Colonic mucosa (tissue), 4 donors: Measurements from ENCODE around the gene MRPL53. TPM values are rescaled to one million over a fixed set of nuclear protein-coding genes. Genes with fewer than 3 reads are reported as not detected.
A peak's percentile ranks its signal among the peaks of the same experiment; 100 is the strongest.
"Not testable (repeated sequence)": the region's sequence is repeated elsewhere in the genome, so short reads cannot be mapped to it uniquely, and the experiment has no call there.

ENCODE experiments used
- DNase-seq: peaks from one replicate; pipeline ENCODE4 v3.0.0-alpha.2; 2020
- H3K27ac ChIP-seq: fragments of 200-600 bp; one replicate; pipeline ENCODE4 v1.8.0; 2021
- H3K27me3 ChIP-seq: fragments of 200-600 bp; one replicate; pipeline ENCODE4 v1.8.0; 2021
- H3K36me3 ChIP-seq: fragments of 200-600 bp; one replicate; pipeline ENCODE4 v1.8.0; 2021
- H3K4me1 ChIP-seq: fragments of 200-600 bp; one replicate; pipeline ENCODE4 v1.8.0; 2021; ENCODE audit warnings: mild to moderate bottlenecking
- H3K4me3 ChIP-seq: fragments of 200-600 bp; one replicate; pipeline ENCODE4 v1.8.0; 2021
- H3K9ac ChIP-seq, 2 donors: one replicate each; pipeline ENCODE4 v1.7.0; 2013; ENCODE audit warnings: control low read depth in 2 of 2, low read depth in 2 of 2, low read length in 2 of 2
- H3K9me3 ChIP-seq: fragments of 200-600 bp; one replicate; pipeline ENCODE4 v1.8.0; 2021
- intact Hi-C: fragments of 100-400 bp; cut with DNase I; formaldehyde crosslinking; loops from one replicate; pipeline ENCODE4 v1.14.1; 2022
- total RNA-seq, 2 donors: library from RNA; stranded (reverse); fragmentation: NEBNext Ultra II Directional in 1 of 2; extraction: Animal tissue kit (Norgen Biotek cat#: 25700) in 1 of 2; gene quantifications; one replicate each; pipeline ENCODE4 v1.2.1, GENCODE V29; 2021
- TF ChIP-seq, protein P1 (sequence below): fragments of 200-600 bp; IDR thresholded peaks from one replicate; pipeline ENCODE4 v1.8.0; 2022; ENCODE audit warnings: antibody characterized with exemption, mild to moderate bottlenecking
- donor health status: healthy.
- donor health status: DM: no; HTN: no; CAD: no.
- donor health status: DM: no; HTN: no; CAD: no.

Gene MRPL53
- total RNA-seq, 2 donors from 2014 or later, result 64.6 to 90.3 TPM

DNA sequence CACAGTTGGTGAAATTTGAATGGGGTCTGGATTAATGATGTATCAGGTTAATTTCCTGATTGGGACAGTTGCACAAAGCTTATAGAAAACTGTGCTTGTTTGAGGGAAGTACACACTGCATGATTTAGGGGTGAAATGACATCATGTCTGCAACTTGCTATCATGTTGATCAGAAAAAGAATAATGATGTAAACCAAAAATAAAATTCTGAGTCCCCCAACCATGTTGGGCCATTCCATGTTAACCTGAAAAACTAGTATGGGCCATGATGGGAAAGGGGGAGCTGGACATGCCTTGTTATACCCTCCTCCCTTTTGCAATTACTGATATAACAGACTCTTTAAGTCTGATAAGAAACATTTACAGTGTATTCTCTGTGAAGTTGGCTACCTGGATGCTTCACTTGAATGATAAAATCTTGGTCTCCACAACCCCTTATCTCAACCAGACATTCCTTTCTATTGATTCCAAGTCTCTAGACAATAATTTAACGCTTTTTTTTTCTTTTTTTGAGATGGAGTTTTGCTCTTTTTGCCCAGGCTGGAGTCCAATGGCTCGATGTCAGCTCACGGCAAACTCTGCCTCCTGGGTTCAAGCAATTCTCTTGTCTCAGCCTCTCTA lies 21.8 kb downstream of the MRPL53 start:
- intact Hi-C loops, result no loop called here
- Histone ChIP-seq H3K36me3 (no peaks in the 10 kb centered on the region), H3K4me1 (peaks cover 8% of the 10 kb centered on the region), H3K27ac (no peak overlapping the region), H3K27me3 (no peaks in the 10 kb centered on the region), H3K9ac (no peak overlapping the region), H3K9me3 (no peaks in the 10 kb centered on the region), H3K4me3 (no peak overlapping the region)
- TF ChIP-seq, protein P1, sequence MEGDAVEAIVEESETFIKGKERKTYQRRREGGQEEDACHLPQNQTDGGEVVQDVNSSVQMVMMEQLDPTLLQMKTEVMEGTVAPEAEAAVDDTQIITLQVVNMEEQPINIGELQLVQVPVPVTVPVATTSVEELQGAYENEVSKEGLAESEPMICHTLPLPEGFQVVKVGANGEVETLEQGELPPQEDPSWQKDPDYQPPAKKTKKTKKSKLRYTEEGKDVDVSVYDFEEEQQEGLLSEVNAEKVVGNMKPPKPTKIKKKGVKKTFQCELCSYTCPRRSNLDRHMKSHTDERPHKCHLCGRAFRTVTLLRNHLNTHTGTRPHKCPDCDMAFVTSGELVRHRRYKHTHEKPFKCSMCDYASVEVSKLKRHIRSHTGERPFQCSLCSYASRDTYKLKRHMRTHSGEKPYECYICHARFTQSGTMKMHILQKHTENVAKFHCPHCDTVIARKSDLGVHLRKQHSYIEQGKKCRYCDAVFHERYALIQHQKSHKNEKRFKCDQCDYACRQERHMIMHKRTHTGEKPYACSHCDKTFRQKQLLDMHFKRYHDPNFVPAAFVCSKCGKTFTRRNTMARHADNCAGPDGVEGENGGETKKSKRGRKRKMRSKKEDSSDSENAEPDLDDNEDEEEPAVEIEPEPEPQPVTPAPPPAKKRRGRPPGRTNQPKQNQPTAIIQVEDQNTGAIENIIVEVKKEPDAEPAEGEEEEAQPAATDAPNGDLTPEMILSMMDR, result no peak
- no peak for DNase-seq

- Histone ChIP-seq H3K36me3 (no peaks in the 10 kb centered on the region), H3K9ac (no peak overlapping the region), H3K4me3 (no peak overlapping the region), H3K9me3 (no peaks in the 10 kb centered on the region), H3K27me3 (no peaks in the 10 kb centered on the region), H3K27ac (no peak overlapping the region), H3K4me1 (no peaks in the 10 kb centered on the region)
- TF ChIP-seq, protein P1, result no peak
- no peak for DNase-seq
- intact Hi-C loops, result no loop called here
Measured at GRCh38 chr2:74448771-74449170, 23.7 kb downstream of the MRPL53 start.

DNA sequence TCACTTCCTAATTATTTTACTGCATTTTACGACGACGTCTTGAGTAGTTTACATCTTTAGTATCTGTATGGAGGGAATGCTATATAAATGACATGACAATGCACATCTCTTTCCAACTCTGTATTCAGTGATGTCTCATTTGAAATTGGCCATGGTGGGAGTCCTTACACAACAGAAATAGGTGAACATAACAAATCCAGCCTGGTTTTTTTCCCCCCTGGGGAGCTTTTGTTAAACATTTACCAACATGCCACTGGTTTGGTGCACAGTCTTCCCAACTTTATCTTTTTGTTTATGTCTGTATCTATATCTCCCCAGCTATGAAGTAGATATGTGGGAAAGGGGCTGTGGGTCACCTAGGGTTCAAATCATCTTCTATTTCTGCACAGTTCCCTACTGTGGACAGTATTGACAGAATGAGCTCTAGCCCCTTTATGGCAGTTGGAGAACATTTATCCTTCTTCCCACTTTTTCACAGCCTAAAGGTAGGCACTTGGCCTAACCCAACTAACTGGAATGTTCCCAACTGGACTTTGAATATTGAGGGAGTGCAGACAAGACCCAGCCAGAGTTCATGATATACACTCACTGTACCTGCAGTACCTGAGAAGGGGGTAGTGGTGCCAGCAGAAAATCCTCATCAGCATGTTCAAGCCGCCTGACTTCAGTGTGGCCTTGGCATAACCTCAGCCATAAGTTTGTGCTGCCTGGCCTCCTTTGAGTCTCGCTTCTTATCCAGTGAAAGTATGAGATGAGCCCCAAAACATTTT lies 25.1 kb downstream of the MRPL53 start:
- H3K9me3 ChIP-seq, result no peaks in the 10 kb centered on the region
- H3K4me1 ChIP-seq, result no peaks in the 10 kb centered on the region
- no peak overlapping the region for H3K9ac ChIP-seq
- TF ChIP-seq, protein P1, result no peak
- no peak for DNase-seq
- no peak overlapping the region for H3K27ac ChIP-seq
- no peaks in the 10 kb centered on the region for H3K36me3 ChIP-seq
- intact Hi-C loops, result no loop called here
- no peak overlapping the region for H3K4me3 ChIP-seq
- H3K27me3 ChIP-seq, result no peaks in the 10 kb centered on the region

GRCh38 chr2:74444498-74445318 lies 27.8 kb downstream of the MRPL53 start:
- no peaks in the 10 kb centered on the region for H3K36me3 ChIP-seq
- no peaks in the 10 kb centered on the region for H3K27me3 ChIP-seq
- no peak overlapping the region for H3K4me3 ChIP-seq
- peaks cover 2% of the 10 kb centered on the region for H3K4me1 ChIP-seq
- no peak overlapping the region for H3K27ac ChIP-seq
- TF ChIP-seq, protein P1, result no peak
- H3K9ac ChIP-seq, result no peak overlapping the region
- no peak for DNase-seq
- intact Hi-C loops, result no loop called here
- no peaks in the 10 kb centered on the region for H3K9me3 ChIP-seq

DNA sequence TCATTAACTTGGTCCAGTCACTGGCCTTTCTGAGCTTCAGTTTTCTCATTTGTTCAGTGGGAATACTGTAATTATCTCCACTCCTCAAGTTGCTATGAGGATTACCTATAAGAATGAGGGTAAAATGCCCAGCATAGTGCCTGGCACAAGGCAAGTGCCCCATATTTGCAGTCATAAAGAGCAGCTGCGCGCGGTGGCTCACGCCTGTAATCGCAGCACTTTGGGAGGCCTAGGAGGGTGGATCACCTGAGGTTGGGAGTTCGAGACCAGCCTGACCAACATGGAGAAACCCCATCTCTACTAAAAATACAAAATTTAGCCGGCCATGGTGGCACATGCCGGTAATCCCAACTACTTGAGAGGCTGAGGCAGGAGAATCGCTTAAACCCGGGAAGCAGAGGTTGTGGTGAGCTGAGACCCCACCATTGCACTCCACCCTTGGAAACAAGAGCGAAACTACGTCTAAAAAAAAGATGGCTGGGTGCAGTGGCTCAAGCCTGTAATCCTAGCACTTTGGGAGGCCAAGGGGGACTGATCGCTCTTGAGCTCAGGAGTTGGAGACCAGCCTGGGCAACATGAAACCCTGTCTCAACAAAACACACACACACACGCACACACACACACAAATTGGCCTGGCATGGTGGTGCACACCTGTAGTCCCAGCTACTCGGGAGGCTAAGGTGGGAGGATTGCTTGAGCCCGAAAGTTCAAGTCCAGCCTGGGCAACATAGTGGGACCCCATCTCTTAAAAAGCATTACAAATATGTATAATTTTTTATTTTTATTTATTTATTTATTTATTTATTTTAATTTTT lies 29.8 kb downstream of the MRPL53 start:
- Histone ChIP-seq H3K27ac (peak overlapping the region; percentile 90), H3K9ac (peak overlapping the region; percentile 72 to 91), H3K4me3 (peak overlapping the region; percentile 46)
- H3K4me1 ChIP-seq, H3K27me3 ChIP-seq, H3K36me3 ChIP-seq, H3K9me3 ChIP-seq, DNase-seq, intact Hi-C loops: not testable (repeated sequence)
